SK-N-MC (cell line): ENCODE data around the gene LNX1.
"Not testable (repeated sequence)": the region's sequence is repeated elsewhere in the genome, so short reads cannot be mapped to it uniquely, and the experiment has no call there.

Experiments used
- DNase-seq: peaks from one replicate; pipeline ENCODE4 v3.0.0-alpha.2; 2011; ENCODE audit warnings: low read depth, low spot score
- H3K27ac ChIP-seq: fragments of 200-600 bp; sonication (generic); 2 replicates; pipeline ENCODE4 v1.5.1; 2016; ENCODE audit warnings: mixed run types
- H3K36me3 ChIP-seq: fragments of 200-600 bp; sonication (generic); 2 replicates; pipeline ENCODE4 v1.6.1; 2017; ENCODE audit warnings: antibody characterized with exemption, low read length, mixed read lengths; ENCODE audit not compliant: insufficient read depth
- H3K4me3 ChIP-seq: fragments of 200-600 bp; sonication (generic); 2 replicates; pipeline ENCODE4 v1.5.1; 2016
- H3K9ac ChIP-seq: fragments of 200-600 bp; sonication (generic); 2 replicates; pipeline ENCODE4 v1.8.0; 2017; ENCODE audit warnings: mixed run types, mixed read lengths; ENCODE audit not compliant: insufficient read length
- H3K9me3 ChIP-seq: fragments of 200-600 bp; sonication (generic); 2 replicates; pipeline ENCODE4 v1.6.1; 2017; ENCODE audit warnings: low read depth, mild to moderate bottlenecking, antibody characterized with exemption, low read length, moderate library complexity, mixed read lengths
- EZH2 ChIP-seq: fragments of 200-600 bp; sonication (generic); IDR thresholded peaks from one replicate; pipeline ENCODE4 v1.6.1; 2017; ENCODE audit warnings: antibody characterized with exemption
- FOXP2 ChIP-seq: optimal IDR thresholded peaks from 2 replicates; pipeline ENCODE3; 2011; ENCODE audit warnings: mild to moderate bottlenecking, moderate library complexity; ENCODE audit not compliant: insufficient read depth; ENCODE audit errors: extremely low read length, control extremely low read depth
- POLR2AphosphoS5 ChIP-seq: IDR thresholded peaks from 2 replicates; pipeline ENCODE4 v1.6.1; 2012; ENCODE audit warnings: mild to moderate bottlenecking, low read depth, low read length, borderline replicate concordance

LNX1 gene

GRCh38 chr4:53480909-53481308 is 110.4 kb downstream of the LNX1 start:
- Histone ChIP-seq H3K4me3 (no peak overlapping the region), H3K27ac (no peak overlapping the region), H3K9ac (no peak overlapping the region), H3K36me3 (no peaks in the 10 kb centered on the region), H3K9me3 (no peaks in the 10 kb centered on the region)
- DNase-seq, result no peak
- TF ChIP-seq EZH2 (no peak), FOXP2 (no peak), POLR2AphosphoS5 (no peak)

DNA sequence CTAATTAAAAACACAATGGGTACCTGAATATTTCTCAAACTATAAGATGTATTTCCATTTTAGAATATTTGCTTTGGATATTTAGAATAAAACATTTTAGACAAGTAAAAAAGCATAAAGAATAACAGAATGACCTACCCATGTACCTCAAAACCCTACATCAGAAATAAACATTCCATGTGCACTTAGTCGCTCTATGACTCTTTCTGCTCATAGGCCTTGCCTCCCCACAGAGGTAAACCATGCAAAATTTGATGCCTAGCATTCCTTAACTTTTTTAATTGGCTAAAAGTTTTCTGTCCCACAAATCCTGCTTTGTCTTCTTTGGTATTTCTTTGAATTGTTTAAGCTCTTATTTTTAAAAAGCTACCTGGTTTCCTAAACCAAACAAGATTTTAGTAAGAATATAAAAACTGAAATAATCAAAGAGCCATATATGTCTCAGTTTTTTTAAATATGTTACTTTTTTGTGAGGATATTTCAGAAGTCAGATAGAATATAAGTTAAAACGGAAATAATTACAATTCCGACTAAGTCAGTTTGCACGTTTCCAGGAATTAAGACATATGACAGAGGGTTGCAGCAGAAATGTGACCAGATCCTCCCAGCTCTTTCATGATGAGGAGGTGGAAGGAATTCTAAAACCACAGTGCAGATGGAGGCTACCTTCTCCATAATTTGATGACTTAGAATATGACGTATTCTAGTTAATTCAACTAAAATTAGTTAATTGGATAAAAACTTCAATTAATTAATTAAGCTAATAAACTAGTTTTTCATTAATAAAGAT is 111.4 kb downstream of the LNX1 start:
- TF ChIP-seq FOXP2, result no peak
- TF ChIP-seq EZH2, result no peak
- no peak for TF ChIP-seq POLR2AphosphoS5

DNA sequence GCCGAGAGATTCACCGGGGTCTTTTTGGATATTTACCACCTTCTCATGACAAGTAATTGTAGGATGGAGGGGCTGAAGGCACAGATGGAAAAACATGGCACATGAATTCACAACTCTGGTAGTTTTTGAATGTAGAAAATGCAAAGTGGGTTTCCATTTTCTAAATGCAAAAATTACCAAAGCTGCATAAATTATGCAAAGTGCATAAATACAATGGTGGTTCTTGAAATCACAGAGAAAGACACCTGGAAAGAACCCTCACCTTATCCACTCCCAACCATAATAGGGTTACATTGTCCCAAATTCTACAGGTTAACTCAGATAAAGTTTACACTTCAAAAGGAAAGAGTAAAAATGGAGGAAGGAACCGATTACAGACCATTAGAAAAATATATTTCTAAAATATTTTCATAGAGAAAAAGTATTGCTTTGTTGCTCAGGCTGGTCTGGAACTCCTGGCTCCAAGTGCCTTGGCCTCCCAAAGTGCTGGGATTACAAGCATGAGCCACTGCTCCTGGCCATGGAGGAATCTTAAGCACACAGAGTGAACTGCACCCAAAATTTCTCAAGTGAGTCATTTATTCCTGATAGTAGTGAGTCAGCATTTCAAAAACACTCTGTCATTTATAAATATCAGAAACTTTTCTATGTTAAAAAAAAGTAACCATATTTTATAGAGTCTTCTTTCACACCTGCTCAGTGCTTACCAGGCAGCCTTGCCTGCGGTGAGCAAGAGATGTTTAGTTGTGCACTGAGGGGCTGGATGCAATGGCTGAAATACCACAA is 112.4 kb downstream of the LNX1 start:
- H3K27ac ChIP-seq, result no peak overlapping the region
- H3K4me3 ChIP-seq, result no peak overlapping the region
- no peaks in the 10 kb centered on the region for H3K9me3 ChIP-seq
- no peaks in the 10 kb centered on the region for H3K36me3 ChIP-seq
- no peak for TF ChIP-seq EZH2
- no peak for TF ChIP-seq FOXP2
- no peak for TF ChIP-seq POLR2AphosphoS5
- DNase-seq, result no peak
- no peak overlapping the region for H3K9ac ChIP-seq

More for the DNA sequence above, 111.4 kb downstream of the LNX1 start:
- no peaks in the 10 kb centered on the region for H3K36me3 ChIP-seq
- DNase-seq, result no peak
- H3K9me3 ChIP-seq, result no peaks in the 10 kb centered on the region
- no peak overlapping the region for H3K4me3 ChIP-seq
- no peak overlapping the region for H3K9ac ChIP-seq
- no peak overlapping the region for H3K27ac ChIP-seq

GRCh38 chr4:53477636-53478035 is 113.7 kb downstream of the LNX1 start:
- Histone ChIP-seq H3K4me3 (no peak overlapping the region), H3K36me3 (no peaks in the 10 kb centered on the region), H3K9ac (no peak overlapping the region), H3K27ac (no peak overlapping the region), H3K9me3 (no peaks in the 10 kb centered on the region)
- TF ChIP-seq EZH2 (no peak), FOXP2 (no peak), POLR2AphosphoS5 (no peak)
- DNase-seq, result no peak

- no peak for TF ChIP-seq EZH2
- TF ChIP-seq POLR2AphosphoS5, result no peak
- no peak for TF ChIP-seq FOXP2
- Histone ChIP-seq H3K9ac (no peak overlapping the region), H3K4me3 (no peak overlapping the region), H3K36me3 (no peaks in the 10 kb centered on the region), H3K27ac (no peak overlapping the region), H3K9me3 (no peaks in the 10 kb centered on the region)
- DNase-seq, result no peak
Observed at GRCh38 chr4:53477038-53477565, 114.2 kb downstream of the LNX1 start.

- no peaks in the 10 kb centered on the region for H3K36me3 ChIP-seq
- H3K27ac ChIP-seq, result no peak overlapping the region
- H3K9ac ChIP-seq, result no peak overlapping the region
- no peak for TF ChIP-seq FOXP2
- TF ChIP-seq POLR2AphosphoS5, result no peak
- no peak for TF ChIP-seq EZH2
- H3K9me3 ChIP-seq, result no peaks in the 10 kb centered on the region
- H3K4me3 ChIP-seq, result no peak overlapping the region
- no peak for DNase-seq
Observed at GRCh38 chr4:53476232-53477037, 114.9 kb downstream of the LNX1 start.

DNA sequence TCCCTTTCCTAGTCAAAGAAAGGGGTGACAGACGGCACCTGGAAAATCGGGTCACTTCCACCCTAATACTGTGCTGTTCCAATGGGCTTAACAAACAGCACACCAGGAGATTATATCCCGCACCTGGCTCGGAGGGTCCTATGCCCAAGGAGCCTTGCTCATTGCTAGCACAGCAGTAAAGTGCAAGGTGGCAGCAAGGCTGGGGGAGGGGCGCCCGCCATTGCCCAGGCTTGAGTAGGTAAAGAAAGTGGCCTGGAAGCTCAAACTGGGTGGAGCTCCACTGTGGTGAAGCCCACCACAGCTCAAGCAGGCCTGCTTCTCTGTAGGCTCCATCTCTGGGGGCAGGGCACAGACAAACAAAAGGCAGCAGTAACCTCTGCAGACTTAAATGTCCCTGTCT is 124.7 kb downstream of the LNX1 start:
- H3K36me3 ChIP-seq, result peaks cover 21% of the 10 kb centered on the region
- H3K4me3 ChIP-seq, H3K27ac ChIP-seq, H3K9me3 ChIP-seq, H3K9ac ChIP-seq, DNase-seq: not testable (repeated sequence)

DNA sequence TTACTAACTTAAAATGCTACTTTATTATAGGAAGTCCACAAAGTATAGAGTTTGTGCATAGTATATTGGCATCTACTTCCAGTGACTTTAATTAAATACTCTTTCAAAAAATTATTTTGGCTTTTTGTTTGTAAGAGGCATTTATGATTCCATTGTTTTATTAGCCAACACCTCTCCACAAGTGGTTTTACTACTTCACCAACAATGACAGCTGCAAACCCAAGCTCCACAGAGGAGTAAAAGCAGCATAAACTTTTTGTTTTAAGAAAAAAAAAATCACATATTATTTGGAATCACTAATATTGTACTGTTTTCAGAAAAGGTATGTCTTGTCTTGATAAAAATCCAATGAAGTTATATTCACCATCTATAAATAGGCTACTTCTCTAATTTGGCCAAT is 125.4 kb downstream of the LNX1 start:
- Histone ChIP-seq H3K36me3 (peaks cover 28% of the 10 kb centered on the region), H3K9ac (no peak overlapping the region), H3K9me3 (no peaks in the 10 kb centered on the region), H3K4me3 (no peak overlapping the region), H3K27ac (no peak overlapping the region)
- no peak for DNase-seq
- TF ChIP-seq EZH2, result no peak
- TF ChIP-seq FOXP2, result no peak
- no peak for TF ChIP-seq POLR2AphosphoS5
